Midbrain (tissue), 1 donor: ENCODE measurements around the gene RUNDC1.

Source experiments
- DNase-seq: peaks from one replicate; lab custom pipeline; 2025; lab: John Stamatoyannopoulos, UW

Gene RUNDC1

GRCh38 chr17:43019418-43019817, 39.1 kb downstream of the RUNDC1 start:
- DNase-seq = no peak

DNA sequence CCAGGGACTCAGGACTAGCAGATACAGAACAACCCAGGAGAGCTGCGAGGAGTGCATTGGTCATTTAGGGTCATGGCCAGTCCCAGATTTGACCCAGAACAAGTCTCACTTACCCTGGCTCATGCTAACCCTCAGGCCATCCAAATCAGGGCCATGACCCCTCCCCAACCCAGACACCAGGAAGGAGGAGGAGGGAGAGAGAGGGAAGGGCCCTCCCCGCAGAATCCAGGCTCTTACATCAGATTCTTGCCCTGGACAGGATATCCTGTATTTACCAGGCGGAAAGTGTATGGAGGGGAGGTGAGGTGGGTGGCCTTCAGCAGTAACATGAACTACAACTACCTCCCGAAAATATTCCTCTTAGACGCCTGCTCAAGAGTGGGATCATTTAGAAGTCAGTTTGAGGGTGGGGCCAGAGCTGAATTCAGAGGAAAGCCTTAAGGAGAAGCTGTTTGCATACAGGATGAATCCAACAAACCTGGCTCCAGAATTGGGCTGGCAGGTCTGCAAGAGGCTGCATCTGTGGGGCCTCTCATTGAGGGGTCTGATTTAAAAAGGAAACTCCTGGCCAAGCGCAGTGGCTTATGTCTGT, 39.8 kb downstream of the RUNDC1 start:
- no peak for DNase-seq

- no peak for DNase-seq
Observed at GRCh38 chr17:43020789-43021740, 40.7 kb downstream of the RUNDC1 start.

- peak; percentile 69 for DNase-seq
Observed at GRCh38 chr17:43021741-43022512, 41.6 kb downstream of the RUNDC1 start, which contains the start of gene VAT1. VAT1 (minus strand) TSS chr17:43022385; CDS start chr17:43022322, 63 bp downstream.

- peak; percentile 90 for DNase-seq
Observed at GRCh38 chr17:43024407-43025289, 44.3 kb downstream of the RUNDC1 start, which contains the start of gene RND2. RND2 (plus strand) TSS chr17:43025231; CDS start chr17:43025348, 117 bp downstream.

DNA sequence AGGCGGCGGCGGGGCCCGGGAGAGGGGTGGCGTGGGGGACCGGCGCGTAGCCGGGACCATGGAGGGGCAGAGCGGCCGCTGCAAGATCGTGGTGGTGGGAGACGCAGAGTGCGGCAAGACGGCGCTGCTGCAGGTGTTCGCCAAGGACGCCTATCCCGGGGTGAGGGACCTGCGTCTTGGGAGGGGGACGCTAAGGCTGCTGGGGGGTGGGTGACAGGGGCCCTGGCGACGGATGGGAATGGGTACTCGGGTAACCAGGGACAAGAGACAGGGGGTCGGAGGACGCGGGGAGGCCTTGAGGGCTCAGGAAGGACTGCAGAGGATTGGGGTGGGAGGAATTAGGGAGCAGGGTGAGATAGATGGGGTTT, 44.9 kb downstream of the RUNDC1 start:
- DNase-seq = no peak

DNA sequence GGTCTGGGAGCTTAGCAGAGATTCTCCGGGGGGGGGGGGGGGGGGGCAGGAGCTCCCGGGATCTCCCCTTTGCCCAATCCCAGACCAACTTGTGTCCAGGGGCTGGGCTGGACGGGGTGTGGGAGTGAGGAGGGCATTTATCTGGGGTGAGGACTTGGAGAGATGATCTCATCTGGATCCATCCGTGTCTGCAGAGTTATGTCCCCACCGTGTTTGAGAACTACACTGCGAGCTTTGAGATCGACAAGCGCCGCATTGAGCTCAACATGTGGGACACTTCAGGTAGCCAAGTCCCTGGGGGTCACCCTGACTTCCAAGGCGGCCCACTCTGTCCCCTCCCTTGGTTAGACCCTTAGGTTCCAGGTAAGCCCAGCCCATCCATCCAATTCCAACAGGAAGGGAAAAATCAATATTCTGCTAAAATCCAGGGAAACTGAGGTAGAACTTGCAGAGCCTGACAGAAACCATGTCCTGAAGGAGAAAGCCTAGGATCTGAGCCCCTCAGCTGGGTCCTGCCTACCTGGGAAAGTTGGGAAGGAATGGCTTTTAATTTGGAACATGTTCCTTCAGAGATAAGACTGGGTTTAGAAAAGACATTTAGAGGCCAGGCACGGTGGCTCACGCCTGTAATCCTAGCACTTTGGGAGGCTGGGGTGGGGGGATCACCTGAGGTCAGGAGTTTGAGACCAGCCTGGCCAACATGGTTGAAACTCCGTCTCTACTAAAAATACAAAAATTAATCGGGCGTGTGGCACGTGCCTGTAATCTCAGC, 45.6 kb downstream of the RUNDC1 start:
- no peak for DNase-seq

DNA sequence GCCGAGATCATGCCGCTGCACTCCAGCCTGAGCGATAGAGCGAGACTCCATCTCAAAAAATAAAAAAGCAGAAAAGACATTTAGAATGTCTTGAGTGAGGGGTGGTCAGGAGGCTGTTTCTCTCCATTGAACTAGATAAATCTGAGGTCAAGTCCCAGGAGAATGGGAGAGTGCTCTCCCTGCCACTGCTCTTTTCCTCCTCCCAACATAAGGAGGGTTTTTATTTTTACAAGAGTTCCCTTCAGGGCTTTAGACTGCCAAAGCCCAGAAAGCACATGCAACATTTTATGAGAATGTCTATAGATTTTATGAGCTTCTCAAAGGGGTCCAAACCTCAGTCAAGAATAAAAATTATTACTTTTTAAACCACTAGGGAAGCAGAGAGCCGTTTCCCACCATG, 46.2 kb downstream of the RUNDC1 start:
- DNase-seq = no peak

GRCh38 chr17:43027091-43028032, 47.0 kb downstream of the RUNDC1 start:
- DNase-seq = no peak

- DNase-seq = no peak
Observed at GRCh38 chr17:43028221-43028861, 48.0 kb downstream of the RUNDC1 start.

DNA sequence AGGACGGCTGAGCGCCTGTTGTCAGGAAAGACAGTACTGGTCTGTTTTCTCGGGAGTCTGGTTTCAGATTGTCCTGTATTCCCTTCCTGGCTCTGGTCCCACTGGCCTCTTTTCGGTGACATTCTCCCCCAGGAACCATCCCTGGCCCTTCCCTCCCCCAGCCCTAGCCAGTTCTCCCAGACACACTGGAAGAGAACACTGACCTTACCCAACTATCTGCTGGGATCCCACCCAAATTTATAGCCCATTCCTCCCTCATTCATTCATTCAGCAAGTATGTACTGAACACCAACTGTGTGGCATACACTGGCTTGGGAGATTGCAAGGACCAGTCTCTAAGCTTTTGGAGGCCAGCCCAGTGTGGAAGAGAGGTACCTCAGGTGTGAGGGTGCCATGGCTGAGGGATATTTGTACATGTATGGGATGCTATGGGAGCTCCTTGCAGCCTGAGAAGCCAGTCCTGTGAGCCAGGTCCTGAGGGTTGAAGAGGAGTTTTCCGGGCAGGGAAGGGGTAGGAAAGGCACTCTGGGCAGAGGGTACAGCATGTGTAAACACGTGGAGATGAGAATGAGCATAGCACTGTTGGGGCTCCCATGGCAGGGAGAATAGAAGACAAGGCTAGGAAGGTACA, 49.9 kb downstream of the RUNDC1 start:
- peak; percentile 28 for DNase-seq

DNA sequence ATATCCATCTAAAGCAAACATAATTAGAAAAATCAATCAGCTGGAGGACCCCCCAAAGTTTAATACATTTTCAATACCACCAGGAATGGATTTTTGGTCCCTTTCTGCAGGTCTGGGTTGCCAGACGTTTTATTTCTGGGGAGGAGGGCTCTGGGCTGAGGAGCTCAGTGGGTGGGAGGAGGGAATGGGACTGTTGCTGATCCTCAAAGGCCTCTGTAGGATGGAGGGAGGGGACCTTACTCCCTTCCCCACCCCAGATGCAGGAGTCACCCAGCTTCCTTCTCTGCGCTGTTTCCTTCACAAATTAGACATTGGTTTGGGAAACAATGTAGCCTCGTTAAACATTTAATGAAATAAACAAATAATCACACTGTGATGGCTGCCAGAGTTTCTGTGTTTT, 51.3 kb downstream of the RUNDC1 start:
- no peak for DNase-seq

DNA sequence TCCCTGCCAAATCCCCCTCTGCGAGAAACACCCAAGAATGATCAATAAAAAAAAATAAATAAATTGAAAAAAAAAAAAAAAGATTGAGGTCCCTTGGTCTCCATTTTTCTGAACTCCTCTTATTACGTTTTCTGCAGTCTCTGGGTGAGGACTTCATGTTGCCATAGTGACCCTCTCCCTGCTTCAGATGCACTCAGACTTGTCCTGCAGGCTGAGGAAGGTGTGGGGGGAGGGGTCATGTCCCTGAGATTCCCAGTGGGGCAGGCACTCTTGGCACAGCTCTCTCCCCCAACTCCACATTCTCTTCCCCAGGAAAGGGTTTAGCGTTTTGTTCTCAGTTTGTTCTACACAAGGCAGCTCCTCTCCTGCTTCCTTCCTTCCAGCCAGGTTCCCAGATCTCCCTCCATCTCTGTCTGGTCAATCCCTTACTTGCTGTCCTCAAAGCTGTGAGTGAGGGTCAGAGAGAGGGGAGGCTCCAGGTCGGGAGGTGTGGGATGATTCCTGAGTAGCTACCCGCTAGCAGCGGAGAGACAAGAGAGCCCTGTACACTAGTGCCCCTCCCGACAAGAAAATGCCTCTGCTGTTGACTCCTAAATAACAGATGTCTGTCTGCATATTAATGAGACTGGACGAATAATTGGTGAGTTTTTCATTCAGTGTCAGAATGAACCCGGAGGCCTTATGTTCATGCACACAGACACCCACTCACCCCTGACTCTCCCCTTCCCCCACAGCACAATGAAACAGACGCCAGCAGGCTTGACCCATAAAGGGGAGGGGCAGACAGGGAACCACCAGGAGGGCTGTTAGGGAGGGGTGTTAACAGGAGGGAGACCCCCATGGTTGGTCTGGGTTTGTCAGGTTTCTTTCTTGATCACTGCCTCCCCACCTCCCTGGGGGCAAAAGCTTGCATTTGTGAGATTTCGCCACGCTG, 53.9 kb downstream of the RUNDC1 start:
- DNase-seq = peak; percentile 30

DNA sequence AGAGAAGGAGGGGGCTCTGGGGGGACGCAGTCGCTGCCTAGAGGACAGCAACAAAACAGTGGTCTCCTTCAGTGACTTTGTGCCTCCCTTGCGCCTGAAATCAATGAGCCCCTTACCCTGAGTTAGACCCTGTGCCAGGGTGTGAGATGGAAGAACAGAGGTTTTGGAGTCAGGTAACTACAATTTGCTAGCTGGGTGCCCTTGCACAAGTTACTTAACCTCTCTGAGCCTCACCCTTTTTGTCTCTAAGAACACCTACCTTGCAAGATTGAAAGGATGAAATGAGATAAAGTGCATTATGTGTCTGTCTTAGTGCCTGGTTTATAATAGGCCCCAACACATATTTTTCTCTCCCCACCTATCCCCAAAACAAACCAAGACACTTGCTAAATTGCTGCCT, 54.5 kb downstream of the RUNDC1 start:
- DNase-seq = no peak

DNA sequence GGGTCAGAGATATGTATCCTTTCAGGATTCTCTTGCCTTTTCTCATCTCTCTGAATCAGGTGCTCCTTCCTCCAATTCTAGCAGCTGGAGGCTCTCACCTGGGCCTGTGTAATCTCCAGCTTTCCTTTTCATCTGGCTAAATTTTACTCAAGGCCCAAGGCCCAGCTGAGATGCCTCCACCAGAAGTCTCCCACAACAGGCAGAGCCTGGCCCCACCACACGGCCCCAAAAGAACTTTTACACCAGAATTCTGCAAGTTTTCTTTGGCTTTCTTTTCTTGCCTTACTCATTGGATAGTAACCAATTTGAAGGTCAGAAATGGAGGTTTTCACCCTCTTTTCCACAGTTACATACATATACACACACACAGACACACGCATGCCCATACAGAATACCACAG, 59.3 kb downstream of the RUNDC1 start:
- DNase-seq = no peak

- no peak for DNase-seq
Observed at GRCh38 chr17:43040655-43041054, 60.3 kb downstream of the RUNDC1 start.

DNA sequence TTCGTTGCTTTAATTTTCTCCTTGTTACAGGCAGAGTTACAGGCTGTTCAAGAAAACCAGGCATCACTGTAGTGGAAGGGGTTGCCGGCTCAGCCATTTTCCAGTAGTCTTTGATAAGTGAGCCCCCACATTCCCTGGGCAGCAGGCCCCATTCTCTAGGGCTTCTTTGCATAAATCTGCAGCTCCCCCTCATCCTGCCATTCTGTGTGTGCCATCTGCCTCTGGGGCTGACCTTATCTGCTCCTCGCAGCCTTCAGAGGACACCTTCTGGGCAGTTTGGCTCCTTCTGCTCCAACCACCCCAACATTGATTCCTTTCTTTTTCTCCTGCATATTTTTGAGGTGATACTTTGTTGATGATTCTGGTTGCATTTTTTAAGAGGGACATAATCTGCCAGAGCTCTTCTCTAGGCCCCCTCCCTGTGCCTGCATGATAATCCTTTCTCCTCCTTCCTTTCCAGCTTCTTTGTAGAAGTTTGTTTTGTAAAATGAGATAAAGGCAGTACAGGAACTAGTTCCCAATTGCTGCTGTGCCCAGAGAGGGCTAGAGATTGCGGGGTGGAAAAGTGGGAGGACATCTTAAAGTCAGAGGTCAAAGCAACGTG, 61.8 kb downstream of the RUNDC1 start:
- no peak for DNase-seq
